Skeletal muscle tissue (tissue), 4 donors: Measurements from ENCODE around the gene ZDHHC1. TPM values are rescaled to one million over a fixed set of nuclear protein-coding genes. Genes with fewer than 3 reads are reported as not detected.

Experiments used
- H3K27ac ChIP-seq: one replicate; pipeline ENCODE4 v1.7.0; 2013; ENCODE audit warnings: mild to moderate bottlenecking, low read depth, low read length, inconsistent platforms
- H3K27me3 ChIP-seq, 3 donors: one replicate each; pipeline ENCODE4 v1.7.0; 2013; ENCODE audit warnings: low read length in 3 of 3; ENCODE audit not compliant: control insufficient read depth in 3 of 3, insufficient read depth in 3 of 3
- H3K36me3 ChIP-seq, 3 donors: one replicate each; pipeline ENCODE4 v1.7.0; 2013; ENCODE audit warnings: low read length in 3 of 3; ENCODE audit not compliant: control insufficient read depth in 3 of 3, insufficient read depth in 3 of 3
- H3K4me1 ChIP-seq, 3 donors: one replicate each; pipeline ENCODE4 v1.7.0; 2013; ENCODE audit warnings: low read length in 3 of 3, mild to moderate bottlenecking in 3 of 3; ENCODE audit not compliant: control insufficient read depth in 3 of 3, insufficient read depth in 3 of 3
- H3K4me3 ChIP-seq, 3 donors: one replicate each; pipeline ENCODE4 v1.7.0; 2013; ENCODE audit warnings: low read length in 3 of 3
- H3K9ac ChIP-seq, 3 donors: one replicate each; pipeline ENCODE4 v1.7.0; 2013; ENCODE audit warnings: low read length in 3 of 3, mild to moderate bottlenecking in 3 of 3, moderate library complexity in 2 of 3, low read depth in 1 of 3
- H3K9me3 ChIP-seq, 3 donors: one replicate each; pipeline ENCODE4 v1.7.0; 2013; ENCODE audit warnings: low read length in 3 of 3; ENCODE audit not compliant: control insufficient read depth in 3 of 3
- total RNA-seq: library from RNA; depleted of rRNA; stranded (reverse); fragments of >200 nt; gene quantifications from one replicate; pipeline ENCODE4 v1.2.3, GENCODE V29; 2014
- donor health status: Osteomylitis.

Gene ZDHHC1
- total RNA-seq, 1 donor from 2014 or later, result 11.5 TPM

DNA sequence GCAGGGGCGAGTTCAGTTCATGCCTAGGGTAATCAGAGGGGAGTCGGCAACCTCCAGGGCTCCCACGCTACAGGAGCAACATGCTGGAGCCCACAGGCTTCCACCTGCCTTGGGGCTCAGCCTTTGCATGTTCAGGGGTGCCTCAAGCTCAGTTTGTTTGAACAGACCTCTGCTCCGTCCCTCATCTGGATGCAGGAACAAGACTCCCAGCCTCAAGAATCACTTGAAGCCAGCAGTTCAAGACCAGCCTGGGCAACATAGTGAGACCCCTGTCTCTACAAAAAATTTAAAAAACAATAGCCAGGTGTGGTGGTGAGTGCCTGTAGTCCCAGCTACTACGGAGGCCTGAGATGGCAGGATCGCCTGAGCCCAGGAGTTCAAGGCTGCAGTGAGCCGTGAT, 9.7 kb upstream of the ZDHHC1 start:
- H3K9ac ChIP-seq, result no peak overlapping the region
- no peak overlapping the region for H3K4me3 ChIP-seq
- peaks cover 0 to 11% (median 3%) of the 10 kb centered on the region in 3 donors for H3K27me3 ChIP-seq
- H3K27ac ChIP-seq, result no peak overlapping the region
- H3K9me3 ChIP-seq, result no peaks in the 10 kb centered on the region
- H3K36me3 ChIP-seq, result no peaks in the 10 kb centered on the region
- peaks cover 10 to 24% (median 24%) of the 10 kb centered on the region in 3 donors for H3K4me1 ChIP-seq

- Histone ChIP-seq H3K9me3 (no peaks in the 10 kb centered on the region), H3K4me1 (peaks cover 10 to 23% (median 23%) of the 10 kb centered on the region in 3 donors), H3K36me3 (no peaks in the 10 kb centered on the region), H3K27ac (no peak overlapping the region), H3K4me3 (no peak overlapping the region), H3K27me3 (peaks cover 0 to 11% (median 3%) of the 10 kb centered on the region in 3 donors), H3K9ac (no peak overlapping the region)
Observed at GRCh38 chr16:67425580-67425979, 9.3 kb upstream of the ZDHHC1 start.

DNA sequence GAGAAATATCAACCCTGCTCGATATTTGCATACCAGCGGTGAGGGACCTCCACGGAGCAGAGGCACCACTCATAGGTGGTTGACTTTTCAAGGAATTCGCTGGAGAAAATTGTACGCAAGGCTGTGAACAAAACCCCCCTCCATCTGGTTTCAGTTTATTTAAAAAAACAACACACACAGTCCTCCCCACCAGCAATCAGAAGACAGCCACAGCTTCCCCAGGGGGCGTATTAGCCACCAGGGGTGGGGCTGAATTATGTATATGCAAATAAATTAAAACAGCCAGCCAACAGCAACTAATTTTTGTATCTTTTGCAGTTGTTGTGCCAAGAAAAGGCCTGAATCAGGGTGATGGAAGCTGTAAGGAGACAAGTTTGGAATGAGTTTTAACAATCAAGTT, 8.8 kb upstream of the ZDHHC1 start:
- peaks cover 10 to 18% (median 18%) of the 10 kb centered on the region in 3 donors for H3K4me1 ChIP-seq
- H3K9me3 ChIP-seq, result no peaks in the 10 kb centered on the region
- H3K36me3 ChIP-seq, result no peaks in the 10 kb centered on the region
- H3K4me3 ChIP-seq, result no peak overlapping the region
- no peak overlapping the region for H3K9ac ChIP-seq
- peaks cover 0 to 9% (median 3%) of the 10 kb centered on the region in 3 donors for H3K27me3 ChIP-seq
- H3K27ac ChIP-seq, result no peak overlapping the region

DNA sequence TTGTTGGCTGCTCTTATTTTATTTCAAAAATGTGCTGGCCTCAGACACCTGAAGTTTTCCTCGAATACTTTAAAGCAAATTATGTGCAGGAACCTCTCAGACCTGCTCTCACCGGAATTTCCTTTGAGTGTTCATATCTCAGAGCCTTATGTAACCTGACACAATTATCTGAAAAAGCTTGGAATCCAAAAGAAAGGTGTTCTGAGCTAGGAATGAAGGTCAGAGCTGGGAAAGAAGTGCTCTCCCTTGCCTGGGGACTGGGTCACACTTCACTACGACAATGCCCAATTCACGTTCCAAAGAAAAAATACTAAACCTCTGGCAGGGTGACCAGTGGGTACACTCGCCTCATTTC, 8.0 kb upstream of the ZDHHC1 start:
- Histone ChIP-seq H3K4me1 (peaks cover 10 to 18% (median 12%) of the 10 kb centered on the region in 3 donors), H3K27me3 (peaks cover 0 to 6% (median 0%) of the 10 kb centered on the region in 3 donors), H3K9me3 (no peaks in the 10 kb centered on the region), H3K9ac (no peak overlapping the region), H3K27ac (no peak overlapping the region), H3K36me3 (no peaks in the 10 kb centered on the region), H3K4me3 (no peak overlapping the region)

DNA sequence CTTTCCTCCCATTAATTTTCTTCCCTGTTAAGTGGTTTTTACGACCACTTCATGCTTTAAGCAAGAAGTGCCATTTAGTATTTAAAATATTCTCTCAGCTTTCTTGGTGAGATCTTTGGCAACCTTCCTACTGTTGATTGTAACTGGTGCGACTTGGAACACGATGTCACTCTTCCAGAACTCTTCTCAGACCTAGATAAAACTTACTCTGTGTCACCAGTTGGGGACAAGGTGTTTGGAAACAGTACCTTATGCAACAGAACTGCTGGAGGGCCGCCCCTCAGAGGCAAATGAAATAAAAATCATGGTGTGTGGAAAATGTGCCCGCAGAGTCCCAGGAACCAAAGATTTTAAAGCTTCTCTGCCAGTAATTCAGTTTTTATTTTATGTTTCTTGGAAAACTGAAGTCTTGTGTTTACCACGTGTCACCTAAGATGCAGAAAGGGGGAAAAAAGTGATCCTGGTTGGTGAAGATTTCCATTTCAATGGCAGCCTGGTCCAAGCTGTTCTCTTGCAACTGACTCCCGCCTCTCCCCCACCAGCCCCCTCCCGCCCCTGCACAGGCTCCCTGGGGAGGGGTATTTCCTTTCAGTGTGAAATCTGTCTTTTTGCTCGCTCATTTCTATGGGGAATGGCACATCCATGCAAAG, 7.5 kb upstream of the ZDHHC1 start:
- no peaks in the 10 kb centered on the region for H3K9me3 ChIP-seq
- no peaks in the 10 kb centered on the region for H3K36me3 ChIP-seq
- H3K27ac ChIP-seq, result no peak overlapping the region
- H3K9ac ChIP-seq, result no peak overlapping the region
- no peak overlapping the region for H3K4me3 ChIP-seq
- peaks cover 10 to 15% (median 11%) of the 10 kb centered on the region in 3 donors for H3K4me1 ChIP-seq
- H3K27me3 ChIP-seq, result peaks cover 0 to 6% (median 0%) of the 10 kb centered on the region in 3 donors

DNA sequence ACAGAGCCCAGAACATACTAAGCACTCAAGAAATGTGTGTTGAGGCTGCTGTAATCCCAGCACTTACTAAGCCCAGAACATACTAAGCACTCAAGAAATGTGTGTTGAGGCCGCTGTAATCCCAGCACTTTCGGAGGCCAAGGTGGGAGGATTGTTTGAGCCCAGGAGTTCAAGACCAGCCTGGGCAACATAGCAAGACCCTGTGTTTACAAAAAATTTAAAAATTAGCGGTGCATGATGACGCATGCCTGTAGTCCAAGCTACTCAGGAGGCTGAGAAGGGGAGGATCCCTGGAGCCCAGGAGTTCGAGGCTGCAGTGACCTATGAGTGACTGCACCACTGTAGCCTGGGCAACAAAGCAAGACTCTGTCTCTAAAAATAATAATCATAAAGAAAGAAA, 6.7 kb upstream of the ZDHHC1 start:
- no peaks in the 10 kb centered on the region for H3K9me3 ChIP-seq
- H3K27me3 ChIP-seq, result peaks cover 0 to 6% (median 0%) of the 10 kb centered on the region in 3 donors
- no peak overlapping the region for H3K9ac ChIP-seq
- no peak overlapping the region for H3K27ac ChIP-seq
- peaks cover 4 to 8% (median 5%) of the 10 kb centered on the region in 3 donors for H3K4me1 ChIP-seq
- no peaks in the 10 kb centered on the region for H3K36me3 ChIP-seq
- no peak overlapping the region for H3K4me3 ChIP-seq

GRCh38 chr16:67421030-67421429, 4.8 kb upstream of the ZDHHC1 start:
- Histone ChIP-seq H3K9me3 (no peaks in the 10 kb centered on the region), H3K36me3 (no peaks in the 10 kb centered on the region), H3K9ac (no peak overlapping the region), H3K27ac (no peak overlapping the region), H3K27me3 (peaks cover 0 to 2% (median 0%) of the 10 kb centered on the region in 3 donors), H3K4me1 (peaks cover 4 to 5% (median 4%) of the 10 kb centered on the region in 3 donors), H3K4me3 (no peak overlapping the region)

DNA sequence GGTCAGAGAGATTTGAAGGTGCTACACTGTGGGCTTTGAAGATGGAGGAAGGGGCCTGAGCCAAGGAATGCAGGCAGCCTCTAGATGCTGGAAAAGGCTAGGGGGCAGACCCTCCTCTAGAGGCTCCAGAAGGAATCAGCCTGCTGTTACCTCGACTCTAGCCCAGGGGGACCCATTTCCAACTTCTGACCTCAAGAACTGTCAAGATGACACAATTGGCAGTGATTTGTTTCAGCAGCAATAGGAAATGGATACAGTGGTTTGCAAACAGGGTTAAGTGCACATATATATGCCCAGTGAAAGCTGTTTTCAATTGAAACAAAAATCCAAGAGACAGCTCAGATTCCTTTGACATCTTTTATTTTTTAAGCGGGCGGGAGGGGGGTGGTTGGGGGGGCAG, 3.7 kb upstream of the ZDHHC1 start:
- H3K27ac ChIP-seq, result no peak overlapping the region
- no peak overlapping the region for H3K9ac ChIP-seq
- H3K4me1 ChIP-seq, result peaks cover 4 to 12% (median 9%) of the 10 kb centered on the region in 3 donors
- no peaks in the 10 kb centered on the region for H3K36me3 ChIP-seq
- no peak overlapping the region for H3K4me3 ChIP-seq
- H3K9me3 ChIP-seq, result no peaks in the 10 kb centered on the region
- peaks cover 0 to 2% (median 0%) of the 10 kb centered on the region in 3 donors for H3K27me3 ChIP-seq

- Histone ChIP-seq H3K9ac (no peak overlapping the region), H3K4me3 (no peak overlapping the region)
Observed at GRCh38 chr16:67419502-67419901, 3.2 kb upstream of the ZDHHC1 start.

DNA sequence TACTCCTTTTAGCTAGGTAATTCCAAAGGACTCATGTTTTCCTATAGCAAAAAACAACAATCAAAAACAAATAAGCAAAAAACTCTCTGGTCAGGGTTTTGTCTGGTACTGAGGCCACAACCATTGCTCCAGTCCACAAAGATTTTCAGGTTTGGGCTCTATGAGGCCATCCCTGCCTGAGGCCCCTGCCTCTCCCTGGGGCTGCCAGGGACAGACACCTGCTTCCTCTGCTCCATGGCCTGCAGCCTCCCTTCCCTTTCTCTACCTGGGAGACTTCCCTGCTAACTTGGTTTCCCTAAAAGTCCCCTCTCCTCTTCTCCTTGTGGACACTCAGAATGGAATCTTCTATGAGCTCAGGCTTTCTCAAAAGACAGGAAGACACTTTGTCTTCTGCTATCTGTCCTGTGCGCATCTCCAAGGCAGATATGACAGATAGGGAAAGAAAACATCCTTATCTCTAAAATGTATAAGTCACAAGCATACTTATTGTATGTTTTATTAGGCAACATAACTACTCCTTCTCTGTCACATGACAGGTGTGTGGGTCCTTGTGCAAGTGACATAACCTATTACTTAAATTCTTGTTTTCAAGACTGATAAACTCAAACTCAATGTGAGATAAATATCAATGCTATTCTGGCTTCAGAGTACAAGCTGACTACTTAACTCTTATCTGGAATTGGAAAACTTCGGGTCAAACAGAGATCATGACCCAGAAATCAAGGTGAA, 1.2 kb upstream of the ZDHHC1 start:
- no peak overlapping the region for H3K4me3 ChIP-seq
- H3K27me3 ChIP-seq, result no peaks in the 10 kb centered on the region
- H3K36me3 ChIP-seq, result no peaks in the 10 kb centered on the region
- H3K4me1 ChIP-seq, result peaks cover 9 to 22% (median 10%) of the 10 kb centered on the region in 3 donors
- H3K9ac ChIP-seq, result no peak overlapping the region
- no peak overlapping the region for H3K27ac ChIP-seq
- no peaks in the 10 kb centered on the region for H3K9me3 ChIP-seq

More at GRCh38 chr16:67419502-67419901, 3.2 kb upstream of the ZDHHC1 start:
- H3K27ac ChIP-seq, result no peak overlapping the region
- no peaks in the 10 kb centered on the region for H3K36me3 ChIP-seq
- peaks cover 4 to 12% (median 9%) of the 10 kb centered on the region in 3 donors for H3K4me1 ChIP-seq
- H3K27me3 ChIP-seq, result no peaks in the 10 kb centered on the region
- no peaks in the 10 kb centered on the region for H3K9me3 ChIP-seq
